HFF-Myc (cell line): ENCODE results near the gene AP2A2.

Experiments
- DNase-seq: peaks from one replicate; pipeline ENCODE4 v3.0.0-alpha.2; 2011; ENCODE audit warnings: low read depth; ENCODE audit errors: extremely low read depth
- H3K4me3 ChIP-seq: replicated peaks from 2 replicates; pipeline ENCODE4 v1.5.1; 2011; ENCODE audit warnings: low read depth, mild to moderate bottlenecking, control low read depth, low read length
- TF ChIP-seq, protein P1 (sequence below): IDR thresholded peaks from 2 replicates; pipeline ENCODE4 v1.5.1; 2012; ENCODE audit warnings: mild to moderate bottlenecking, low read depth, low read length, control low read depth; ENCODE audit errors: missing control alignments

AP2A2 gene

DNA sequence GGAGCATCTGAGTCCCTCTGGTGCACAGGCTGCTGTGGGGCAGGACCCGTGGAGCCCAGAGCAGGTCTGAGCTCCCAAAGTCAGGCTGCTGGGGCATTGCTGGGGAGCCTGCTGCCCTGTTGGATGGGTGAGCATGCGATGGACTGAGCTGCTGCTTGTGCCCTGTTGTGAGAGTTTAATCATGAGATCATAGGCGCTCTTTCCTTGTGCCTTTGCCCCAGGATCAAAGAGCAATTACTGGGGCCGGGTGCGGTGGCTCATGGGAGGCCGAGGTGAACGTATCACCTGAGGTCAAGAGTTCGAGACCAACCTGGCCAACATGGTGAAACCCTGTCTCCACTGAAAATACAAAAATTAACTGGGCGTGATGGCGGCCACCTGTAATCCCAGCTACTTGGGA lies 73.3 kb downstream of the AP2A2 start:
- no peak for DNase-seq
- TF ChIP-seq, protein P1, sequence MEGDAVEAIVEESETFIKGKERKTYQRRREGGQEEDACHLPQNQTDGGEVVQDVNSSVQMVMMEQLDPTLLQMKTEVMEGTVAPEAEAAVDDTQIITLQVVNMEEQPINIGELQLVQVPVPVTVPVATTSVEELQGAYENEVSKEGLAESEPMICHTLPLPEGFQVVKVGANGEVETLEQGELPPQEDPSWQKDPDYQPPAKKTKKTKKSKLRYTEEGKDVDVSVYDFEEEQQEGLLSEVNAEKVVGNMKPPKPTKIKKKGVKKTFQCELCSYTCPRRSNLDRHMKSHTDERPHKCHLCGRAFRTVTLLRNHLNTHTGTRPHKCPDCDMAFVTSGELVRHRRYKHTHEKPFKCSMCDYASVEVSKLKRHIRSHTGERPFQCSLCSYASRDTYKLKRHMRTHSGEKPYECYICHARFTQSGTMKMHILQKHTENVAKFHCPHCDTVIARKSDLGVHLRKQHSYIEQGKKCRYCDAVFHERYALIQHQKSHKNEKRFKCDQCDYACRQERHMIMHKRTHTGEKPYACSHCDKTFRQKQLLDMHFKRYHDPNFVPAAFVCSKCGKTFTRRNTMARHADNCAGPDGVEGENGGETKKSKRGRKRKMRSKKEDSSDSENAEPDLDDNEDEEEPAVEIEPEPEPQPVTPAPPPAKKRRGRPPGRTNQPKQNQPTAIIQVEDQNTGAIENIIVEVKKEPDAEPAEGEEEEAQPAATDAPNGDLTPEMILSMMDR: no peak
- H3K4me3 ChIP-seq: no peak overlapping the region

GRCh38 chr11:1000357-1001278 lies 74.9 kb downstream of the AP2A2 start:
- no peak for DNase-seq
- TF ChIP-seq, protein P1: no peak
- H3K4me3 ChIP-seq: no peak overlapping the region

DNA sequence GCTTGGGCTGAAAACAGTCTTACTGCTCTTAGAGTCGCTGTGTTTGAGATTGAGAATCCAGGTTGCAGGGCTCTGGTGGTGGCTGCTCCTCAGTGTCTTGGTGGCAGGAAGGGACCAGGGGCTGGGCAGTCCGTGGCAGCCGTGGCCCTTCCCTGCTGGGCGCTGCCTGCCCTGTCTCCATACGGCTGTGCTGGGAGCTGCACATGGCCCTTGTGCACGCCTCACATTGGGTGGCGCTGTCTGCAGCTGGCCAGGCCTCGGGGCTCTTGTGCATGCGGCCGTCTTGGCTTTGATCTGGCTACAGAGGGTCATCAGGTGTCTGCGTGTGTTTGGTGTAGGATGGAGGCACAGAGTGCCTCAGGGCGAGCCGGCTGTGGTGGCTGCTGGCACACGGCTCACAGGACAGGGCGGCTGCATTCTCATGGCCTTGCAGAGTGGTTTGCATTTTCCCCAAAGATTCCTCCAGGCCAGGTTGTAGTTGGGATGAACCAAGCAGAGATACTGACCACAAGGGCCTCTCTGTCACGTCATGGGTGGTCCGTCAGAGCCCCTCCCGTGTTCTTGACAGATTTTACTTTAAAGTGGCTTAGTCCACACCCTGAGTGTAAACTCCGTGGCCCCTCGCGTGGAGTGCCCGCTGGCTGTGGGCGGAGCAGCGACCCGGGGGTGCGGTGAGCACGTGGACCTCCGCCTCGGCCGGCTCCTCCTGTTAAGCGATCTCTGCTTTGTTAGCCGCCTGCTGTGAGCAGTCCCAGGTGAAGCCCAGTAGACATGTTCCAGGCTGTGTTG lies 76.1 kb downstream of the AP2A2 start:
- TF ChIP-seq, protein P1: no peak
- no peak overlapping the region for H3K4me3 ChIP-seq
- no peak for DNase-seq

- no peak for DNase-seq
- H3K4me3 ChIP-seq: no peak overlapping the region
- TF ChIP-seq, protein P1: no peak
Measured at GRCh38 chr11:1002406-1002984, 76.8 kb downstream of the AP2A2 start.

GRCh38 chr11:1003159-1003558 lies 77.5 kb downstream of the AP2A2 start:
- TF ChIP-seq, protein P1: no peak
- H3K4me3 ChIP-seq: no peak overlapping the region
- no peak for DNase-seq

DNA sequence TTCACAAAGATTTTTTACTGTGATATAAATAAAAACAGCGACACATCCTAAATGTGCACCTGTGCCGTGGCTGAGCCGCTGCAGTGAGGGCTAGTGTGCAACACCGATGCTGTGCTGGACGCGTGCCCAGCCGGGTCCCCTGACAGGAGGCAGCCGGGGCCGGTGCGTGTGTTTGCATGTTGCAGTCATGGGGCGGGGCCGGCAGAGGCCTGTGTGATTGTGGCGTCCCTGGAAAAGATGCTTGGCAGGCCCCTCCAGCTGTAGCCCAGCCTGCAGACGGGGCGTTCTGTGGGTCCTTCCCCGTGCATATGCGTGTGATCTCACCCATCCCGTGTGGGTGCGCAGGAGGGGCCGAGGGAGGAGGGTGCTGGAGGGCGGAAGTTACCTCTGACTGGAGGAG lies 80.3 kb downstream of the AP2A2 start:
- DNase-seq: no peak
- H3K4me3 ChIP-seq: no peak overlapping the region
- TF ChIP-seq, protein P1: no peak
